Inflammatory macrophage treated with lipopolysaccharide for 1 hour (primary cell): ENCODE results near the gene PCK2.

Experiments used
- DNase-seq, 2 donors: peaks; one replicate each; pipeline ENCODE4 v3.0.0-alpha.2; 2020 to 2022

PCK2 gene

DNA sequence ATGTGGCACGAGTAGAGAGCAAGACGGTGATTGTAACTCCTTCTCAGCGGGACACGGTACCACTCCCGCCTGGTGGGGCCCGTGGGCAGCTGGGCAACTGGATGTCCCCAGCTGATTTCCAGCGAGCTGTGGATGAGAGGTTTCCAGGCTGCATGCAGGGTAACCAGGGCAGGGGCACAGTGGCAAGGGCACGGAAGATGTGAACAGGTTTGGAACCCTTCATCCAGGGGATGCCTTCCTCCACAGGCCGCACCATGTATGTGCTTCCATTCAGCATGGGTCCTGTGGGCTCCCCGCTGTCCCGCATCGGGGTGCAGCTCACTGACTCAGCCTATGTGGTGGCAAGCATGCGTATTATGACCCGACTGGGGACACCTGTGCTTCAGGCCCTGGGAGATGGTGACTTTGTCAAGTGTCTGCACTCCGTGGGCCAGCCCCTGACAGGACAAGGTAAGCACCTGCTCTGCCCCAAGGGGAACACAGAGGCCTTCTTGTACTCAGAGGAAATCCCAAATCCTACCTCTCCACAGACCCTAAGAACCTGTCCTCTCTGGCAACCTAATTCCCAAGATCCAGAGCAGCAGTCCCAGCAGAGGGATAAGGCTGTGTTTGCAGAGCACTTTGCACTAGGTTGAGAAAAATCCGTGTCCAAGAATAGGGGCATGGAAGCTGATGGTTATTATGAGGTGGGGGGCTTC is 4.3 kb downstream of the PCK2 start:
- no peak for DNase-seq

GRCh38 chr14:24098927-24099813 is 5.1 kb downstream of the PCK2 start:
- no peak for DNase-seq

DNA sequence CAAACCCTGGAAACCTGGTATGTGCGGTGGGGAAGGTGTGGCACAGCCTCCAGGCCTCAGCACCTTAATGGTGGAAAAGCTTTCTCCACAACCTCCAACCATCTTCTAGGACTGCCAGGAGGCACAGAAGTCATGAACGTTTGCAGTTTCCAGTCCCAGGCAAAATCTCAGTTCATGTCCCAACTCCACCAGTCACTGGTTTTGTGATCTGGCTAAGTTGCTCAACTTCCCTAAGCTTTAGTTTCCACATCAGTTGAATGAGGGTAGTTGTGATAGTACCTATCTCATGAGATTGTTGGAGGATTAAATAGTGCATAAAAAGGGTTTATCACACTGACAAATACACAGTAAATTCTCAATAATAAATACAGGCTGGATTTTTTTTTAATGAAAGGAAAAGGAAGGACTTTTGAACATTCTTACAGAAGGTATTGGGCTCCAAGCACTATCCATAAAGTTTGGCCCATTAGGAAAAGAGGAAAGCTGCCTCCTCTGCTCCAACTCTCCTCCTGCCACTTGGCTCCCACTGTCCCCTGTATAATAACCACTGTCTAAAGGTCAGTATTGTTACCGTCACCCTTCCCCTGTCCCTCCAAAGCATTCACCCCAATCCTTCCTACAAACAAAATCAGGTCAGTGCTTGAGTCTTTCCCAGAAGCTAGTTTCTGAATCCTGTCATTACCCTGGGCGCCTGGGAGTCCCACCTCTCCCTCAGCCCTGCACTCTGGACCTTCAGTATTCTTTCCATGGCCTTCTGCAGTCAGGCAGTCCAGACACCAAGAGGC is 6.3 kb downstream of the PCK2 start:
- peak; percentile 48 to 74 for DNase-seq

DNA sequence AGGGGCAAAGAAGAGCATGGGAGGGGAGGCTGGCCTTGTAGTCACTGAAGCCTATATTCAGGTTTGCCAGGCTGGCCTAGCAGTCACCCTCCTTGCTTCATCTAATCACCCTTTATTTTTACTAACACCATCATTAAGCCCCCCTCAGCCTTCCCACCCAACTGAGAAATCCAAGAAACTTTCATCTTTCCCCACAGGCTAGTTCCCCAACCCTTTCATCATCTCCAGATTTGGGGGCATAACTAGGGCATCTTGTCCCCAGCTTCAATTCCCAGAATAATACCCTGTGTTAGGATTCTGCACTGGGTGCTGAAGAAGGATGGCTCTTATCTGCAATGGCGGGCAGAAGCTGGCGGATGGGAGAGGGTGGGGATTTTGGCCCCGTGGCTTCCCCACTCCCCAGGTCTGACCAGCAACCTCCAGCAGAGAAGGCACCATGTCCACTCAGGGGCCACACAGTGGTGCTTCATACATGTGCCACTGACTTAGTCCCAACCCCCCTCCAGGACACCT is 6.9 kb downstream of the PCK2 start:
- no peak for DNase-seq

GRCh38 chr14:24102357-24103048 is 8.4 kb downstream of the PCK2 start:
- no peak for DNase-seq

- DNase-seq: no peak
Observed at GRCh38 chr14:24103451-24103850, 9.3 kb downstream of the PCK2 start.

DNA sequence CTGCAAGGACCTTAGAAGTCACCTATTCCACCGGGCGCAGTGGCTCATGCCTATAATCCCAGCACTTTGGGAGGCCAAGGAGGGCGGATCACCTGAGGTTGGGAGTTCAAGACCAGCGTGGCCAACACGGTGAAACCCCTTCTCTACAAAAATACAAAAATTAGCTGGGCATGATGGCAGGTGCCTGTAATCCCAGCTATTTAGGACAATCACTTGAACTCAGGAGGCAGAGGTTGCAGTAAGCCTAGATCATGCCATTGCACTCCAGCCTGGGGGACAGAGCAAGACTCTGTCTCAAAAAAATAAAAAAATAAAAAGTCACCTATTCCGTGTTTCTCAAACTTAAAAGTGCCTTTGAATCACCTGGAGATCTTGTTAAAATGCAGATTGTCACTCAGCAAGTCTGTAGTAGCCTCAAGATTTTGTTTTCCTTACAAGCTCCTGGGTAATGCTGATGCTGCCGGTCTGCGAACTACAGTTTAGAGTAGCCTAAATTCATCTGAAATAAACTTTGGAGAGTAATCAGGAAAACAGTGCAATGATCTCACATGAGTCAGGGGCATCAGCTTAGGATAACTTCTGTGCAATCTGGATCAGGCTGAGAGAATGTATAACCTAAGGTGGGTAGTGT is 11.6 kb downstream of the PCK2 start:
- DNase-seq: peak in 1 of 2 donors; percentile 59

DNA sequence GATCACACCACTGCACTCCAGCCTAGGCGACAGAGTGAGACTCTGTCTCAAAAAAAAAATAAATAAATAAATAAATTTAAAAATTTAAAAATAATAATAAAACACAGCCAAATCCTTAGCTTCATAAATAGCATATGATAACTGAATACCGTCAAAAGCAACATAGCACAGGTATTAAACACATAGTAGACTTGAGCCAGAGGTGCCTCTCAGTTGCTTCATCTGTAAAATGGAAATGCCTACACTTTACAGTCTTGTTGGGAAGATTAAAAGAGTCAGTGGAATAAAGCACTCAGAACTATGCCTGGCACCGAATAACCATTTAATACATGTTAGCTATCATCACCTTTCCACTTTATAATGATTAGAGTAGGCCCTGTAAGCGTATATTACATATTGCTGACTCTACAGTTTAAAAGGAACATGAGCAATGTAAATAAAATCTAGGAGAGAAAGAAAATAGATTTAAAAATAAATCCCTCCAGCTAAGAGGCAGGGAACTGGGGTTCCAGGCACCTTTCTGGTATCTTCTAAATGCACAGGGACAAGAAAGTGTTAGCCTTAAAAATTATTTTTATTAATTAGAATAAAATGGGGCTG is 12.7 kb downstream of the PCK2 start:
- no peak for DNase-seq

GRCh38 chr14:24108336-24108874 is 14.3 kb downstream of the PCK2 start:
- no peak for DNase-seq

DNA sequence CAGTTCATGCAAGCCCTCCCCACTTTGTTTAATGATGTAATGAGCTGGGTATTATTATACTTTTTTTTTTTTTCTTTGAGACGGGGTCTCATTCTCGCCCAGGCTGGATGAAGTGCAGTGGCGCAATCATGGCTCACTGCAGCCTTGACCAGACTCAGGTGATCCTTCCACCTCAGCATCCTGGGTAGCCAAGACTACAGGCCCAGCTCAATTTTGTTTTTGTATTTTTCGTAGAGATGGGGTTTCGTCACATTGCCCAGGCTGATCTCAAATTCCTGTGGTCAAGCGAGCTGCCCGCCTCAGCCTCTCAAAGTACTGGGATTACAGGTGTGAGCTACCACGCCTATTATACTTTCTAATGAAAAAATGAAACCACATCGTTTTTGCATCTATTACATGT is 15.9 kb downstream of the PCK2 start:
- no peak for DNase-seq

DNA sequence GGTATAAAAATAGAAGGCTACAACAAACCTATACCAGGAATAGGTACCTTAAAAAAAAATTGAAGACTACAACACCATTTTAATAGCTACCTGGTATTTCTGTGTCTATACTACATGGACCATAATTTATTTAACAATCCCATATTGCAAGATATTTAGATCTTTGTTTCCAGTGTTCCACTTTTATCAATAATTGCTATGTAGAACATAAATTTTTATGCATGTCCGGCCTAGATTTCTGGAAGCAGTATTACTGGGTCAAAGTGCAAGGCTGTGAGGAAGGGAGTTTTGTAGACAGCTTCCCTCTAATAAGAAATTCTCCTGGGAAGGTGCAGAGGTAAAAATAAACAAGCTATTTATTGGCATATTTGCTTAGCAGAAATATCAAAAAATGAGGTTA is 16.4 kb downstream of the PCK2 start:
- DNase-seq: no peak

DNA sequence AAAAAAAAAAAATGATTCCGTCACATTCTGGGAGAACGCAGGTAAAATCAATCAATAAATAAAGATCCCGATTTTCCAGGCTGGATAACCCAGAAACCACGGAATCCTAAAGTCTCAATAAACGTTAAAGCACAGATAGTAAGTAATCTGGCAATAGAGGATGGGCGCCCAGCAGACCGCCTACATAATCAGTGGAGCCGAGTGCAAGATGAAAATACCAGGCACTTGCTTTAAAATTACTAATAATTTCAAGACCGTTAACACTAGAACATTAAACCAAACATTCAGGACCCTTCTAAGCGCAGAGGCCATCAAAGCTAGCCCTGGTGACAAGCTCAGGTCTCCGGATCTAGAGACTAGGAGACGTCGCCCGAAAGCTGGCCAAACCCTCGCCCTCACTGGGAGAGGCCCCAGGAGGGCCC is 19.3 kb downstream of the PCK2 start:
- DNase-seq: peak in 1 of 2 donors; percentile 35

DNA sequence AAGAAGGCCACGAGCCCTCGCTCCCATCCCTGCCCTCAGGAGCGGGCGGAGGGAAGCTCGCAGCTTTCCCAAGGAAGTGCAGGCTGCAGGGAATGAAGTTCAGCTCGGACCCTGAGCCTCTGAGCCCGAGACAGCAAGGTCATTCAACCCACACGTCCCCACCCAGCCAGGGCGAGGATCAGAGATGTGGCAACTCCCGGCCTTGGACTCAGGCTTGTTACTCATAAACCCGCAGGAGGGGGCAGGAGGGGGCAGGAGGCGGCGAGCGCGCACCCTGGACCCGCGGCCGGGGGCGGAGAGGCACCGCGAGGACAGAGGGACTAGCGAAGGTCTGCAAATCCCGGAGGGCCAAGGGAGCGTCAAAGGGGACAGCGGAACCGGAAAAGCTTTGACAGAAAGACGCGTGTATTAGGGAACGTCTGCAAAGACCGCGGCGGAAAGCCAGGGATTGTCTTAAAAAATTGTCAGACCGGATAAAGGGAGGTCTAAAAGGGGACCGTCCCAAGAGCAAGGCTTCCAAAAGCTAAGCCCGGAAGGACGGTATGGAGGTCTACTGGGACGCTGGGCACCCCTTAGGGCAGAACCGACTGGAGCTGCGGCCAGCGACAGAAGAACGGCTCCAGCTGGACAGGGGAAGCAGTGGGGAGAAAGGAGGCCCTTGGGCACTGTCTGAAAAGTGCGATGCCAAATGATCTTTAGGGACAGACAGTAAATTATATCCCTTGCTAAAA is 19.9 kb downstream of the PCK2 start:
- DNase-seq: peak; percentile 91 to 97

GRCh38 chr14:24114532-24115421 is 20.7 kb downstream of the PCK2 start, which contains the start of the genes DCAF11 and NRL:
TSS of gene DCAF11 (plus strand) at chr14:24114777. CDS start at chr14:24115595, 818 bp downstream.
TSS of gene NRL (minus strand) at chr14:24114949. CDS start at chr14:24082848, 32,101 bp downstream.
- peak; percentile 99 to 100 for DNase-seq

GRCh38 chr14:24115422-24116127 is 21.5 kb downstream of the PCK2 start:
- DNase-seq: no peak

DNA sequence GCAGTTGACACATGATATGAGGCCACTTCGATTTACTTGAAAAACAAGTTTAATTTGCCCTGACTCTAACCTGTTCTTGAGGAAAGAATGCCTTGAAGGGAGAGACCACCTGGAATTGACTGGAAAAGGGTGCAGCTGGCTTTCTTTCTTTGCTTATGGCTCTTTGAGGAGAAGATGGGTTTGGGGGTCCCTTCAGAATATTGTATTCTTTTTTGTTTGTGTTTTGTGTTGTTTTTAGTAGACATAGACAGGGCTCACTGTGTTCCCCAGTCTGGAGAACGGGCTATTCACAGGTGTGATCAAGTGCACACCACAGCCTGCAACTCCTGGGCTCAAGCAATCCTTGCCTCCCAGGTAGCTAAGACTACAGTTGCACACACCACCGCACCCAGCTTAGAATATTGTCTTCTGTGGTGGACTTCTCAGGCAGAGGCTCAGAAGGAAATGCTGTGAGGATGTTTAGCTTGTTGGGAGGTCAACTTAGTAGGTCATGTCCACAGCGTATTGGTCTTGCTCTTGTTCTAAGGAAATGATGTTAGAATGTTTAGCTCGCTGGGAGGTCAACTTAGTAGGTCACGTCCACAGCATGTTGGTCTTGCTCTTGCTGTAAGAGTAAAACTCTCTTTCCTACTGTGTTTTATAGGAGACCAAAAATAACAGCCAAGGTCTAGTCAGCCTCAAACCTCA is 22.2 kb downstream of the PCK2 start:
- DNase-seq: no peak

DNA sequence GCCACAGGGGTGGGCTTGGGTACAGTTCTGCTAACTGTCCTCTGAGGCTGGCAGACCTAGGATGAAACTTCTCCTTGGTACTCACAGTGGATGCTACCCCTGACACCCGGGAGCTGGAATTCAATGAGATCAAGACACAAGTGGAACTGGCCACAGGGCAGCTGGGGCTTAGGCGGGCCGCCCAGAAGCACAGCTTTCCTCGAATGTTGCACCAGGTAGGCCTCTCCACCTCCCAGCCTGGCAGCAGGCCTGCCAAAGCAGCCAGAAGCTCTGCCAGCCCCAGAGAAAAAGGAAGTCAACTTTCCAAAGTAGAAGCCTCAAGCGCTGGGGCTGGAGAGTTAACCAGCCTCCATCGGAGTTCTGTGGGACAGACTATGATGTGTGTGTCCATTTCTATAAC is 23.1 kb downstream of the PCK2 start:
- no peak for DNase-seq

DNA sequence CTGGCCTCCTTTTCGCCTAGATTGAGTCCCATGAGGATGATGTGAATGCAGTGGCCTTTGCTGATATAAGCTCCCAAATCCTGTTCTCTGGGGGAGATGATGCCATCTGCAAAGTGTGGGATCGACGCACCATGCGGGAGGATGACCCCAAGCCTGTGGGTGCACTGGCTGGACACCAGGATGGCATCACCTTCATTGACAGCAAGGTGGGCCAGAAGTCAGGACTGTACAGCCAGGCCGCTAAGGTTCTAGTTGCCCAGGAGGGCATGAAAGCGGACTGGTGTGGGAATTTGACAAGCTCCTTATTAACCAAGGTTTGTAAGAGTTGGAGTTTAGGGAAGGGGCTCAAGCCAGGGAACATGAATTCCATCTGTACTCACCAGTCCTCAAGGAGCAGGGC is 25.6 kb downstream of the PCK2 start:
- no peak for DNase-seq
